ENCODE measurements around the gene CHCHD4. TPM values are rescaled to one million over a fixed set of nuclear protein-coding genes. Genes with fewer than 3 reads are reported as not detected.

The CHCHD4 gene
- total RNA-seq, 1 experiment from 2014 or later: 15.3 TPM

DNA sequence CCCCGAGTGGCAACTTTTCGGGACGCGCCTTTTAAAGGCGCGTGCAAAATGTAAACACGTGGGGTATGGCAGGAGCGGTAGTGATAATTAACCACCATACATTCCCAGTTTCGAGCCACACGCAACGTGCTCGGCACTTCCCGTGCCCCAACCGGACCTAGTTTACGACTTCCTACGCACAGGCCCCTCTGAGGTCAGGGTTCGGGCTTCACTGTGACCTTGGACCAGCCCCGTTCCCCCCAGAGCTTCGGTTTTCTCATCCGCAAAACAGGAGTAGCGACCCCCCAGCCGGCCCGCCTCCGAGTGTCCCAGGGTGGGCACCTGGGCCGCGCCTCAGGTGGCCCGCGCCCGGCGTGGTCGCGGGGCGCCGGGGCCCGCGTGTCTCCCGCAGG lies 451 bp downstream of the CHCHD4 start:
- Histone ChIP-seq H3K4me3 (ENCODE audit: low read depth, low read length) (peak overlapping the region; percentile 95), H3K27me3 (replicated peaks; ENCODE audit: control insufficient read depth, insufficient read depth, low read length) (no peaks in the 10 kb centered on the region), H3K9me3 (no peaks in the 10 kb centered on the region), H3K4me1 (peaks cover 12% of the 10 kb centered on the region; the same call in 1 of the 2 replicates), H3K36me3 (ENCODE audit: control insufficient read depth, insufficient read depth, low read length) (peaks cover 1% of the 10 kb centered on the region; the same call in 1 of the 2 replicates)
- ChIA-PET POLR2A (interaction anchor here (0.6 to 2.1 kb wide), 5 partner anchors 9 to 274 kb away, joined by 3 to 38 read pairs (median 4); partner anchors contain the start of genes LSM3 and XPC), CTCF (interaction anchor here (1.2 to 2.7 kb wide), 4 partner anchors 10 to 228 kb away, joined by 3 to 56 read pairs (median 8); no protein-coding TSS in a partner anchor)
- no peaks in the 10 kb centered on the region for H3K9me3 Mint-ChIP-seq (ENCODE audit: unreplicated experiment)
- H3K27me3 Mint-ChIP-seq (ENCODE audit: insufficient read depth, unreplicated experiment): no peaks in the 10 kb centered on the region
- peaks cover 18% of the 10 kb centered on the region for H3K4me1 Mint-ChIP-seq (ENCODE audit: low read depth, unreplicated experiment)
- peaks cover 29% of the 10 kb centered on the region for H3K36me3 Mint-ChIP-seq (ENCODE audit: insufficient read depth, unreplicated experiment)
- peak; percentile 46 to 72 for DNase-seq
- TF ChIP-seq, protein P1, sequence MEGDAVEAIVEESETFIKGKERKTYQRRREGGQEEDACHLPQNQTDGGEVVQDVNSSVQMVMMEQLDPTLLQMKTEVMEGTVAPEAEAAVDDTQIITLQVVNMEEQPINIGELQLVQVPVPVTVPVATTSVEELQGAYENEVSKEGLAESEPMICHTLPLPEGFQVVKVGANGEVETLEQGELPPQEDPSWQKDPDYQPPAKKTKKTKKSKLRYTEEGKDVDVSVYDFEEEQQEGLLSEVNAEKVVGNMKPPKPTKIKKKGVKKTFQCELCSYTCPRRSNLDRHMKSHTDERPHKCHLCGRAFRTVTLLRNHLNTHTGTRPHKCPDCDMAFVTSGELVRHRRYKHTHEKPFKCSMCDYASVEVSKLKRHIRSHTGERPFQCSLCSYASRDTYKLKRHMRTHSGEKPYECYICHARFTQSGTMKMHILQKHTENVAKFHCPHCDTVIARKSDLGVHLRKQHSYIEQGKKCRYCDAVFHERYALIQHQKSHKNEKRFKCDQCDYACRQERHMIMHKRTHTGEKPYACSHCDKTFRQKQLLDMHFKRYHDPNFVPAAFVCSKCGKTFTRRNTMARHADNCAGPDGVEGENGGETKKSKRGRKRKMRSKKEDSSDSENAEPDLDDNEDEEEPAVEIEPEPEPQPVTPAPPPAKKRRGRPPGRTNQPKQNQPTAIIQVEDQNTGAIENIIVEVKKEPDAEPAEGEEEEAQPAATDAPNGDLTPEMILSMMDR (IDR thresholded peaks at IDR 0.05; ENCODE audit: insufficient read depth in 1 of 2, low read depth in 1 of 2, low read length in 1 of 2, severe bottlenecking in 1 of 2, unreplicated experiment in 1 of 2): no peak
- peak overlapping the region; percentile 91 for H3K4me3 Mint-ChIP-seq (ENCODE audit: unreplicated experiment)
- BruUV-seq (replicated peaks): no TSS peak
- intact Hi-C loops (cut with micrococcal nuclease; ENCODE audit: unreplicated experiment): loop anchor here (1.0 to 10.0 kb wide), 3 partner anchors 54 to 469 kb away; partner anchors contain the start of genes LSM3 and XPC
- peak overlapping the region; percentile 94 for H3K27ac Mint-ChIP-seq (ENCODE audit: unreplicated experiment)

DNA sequence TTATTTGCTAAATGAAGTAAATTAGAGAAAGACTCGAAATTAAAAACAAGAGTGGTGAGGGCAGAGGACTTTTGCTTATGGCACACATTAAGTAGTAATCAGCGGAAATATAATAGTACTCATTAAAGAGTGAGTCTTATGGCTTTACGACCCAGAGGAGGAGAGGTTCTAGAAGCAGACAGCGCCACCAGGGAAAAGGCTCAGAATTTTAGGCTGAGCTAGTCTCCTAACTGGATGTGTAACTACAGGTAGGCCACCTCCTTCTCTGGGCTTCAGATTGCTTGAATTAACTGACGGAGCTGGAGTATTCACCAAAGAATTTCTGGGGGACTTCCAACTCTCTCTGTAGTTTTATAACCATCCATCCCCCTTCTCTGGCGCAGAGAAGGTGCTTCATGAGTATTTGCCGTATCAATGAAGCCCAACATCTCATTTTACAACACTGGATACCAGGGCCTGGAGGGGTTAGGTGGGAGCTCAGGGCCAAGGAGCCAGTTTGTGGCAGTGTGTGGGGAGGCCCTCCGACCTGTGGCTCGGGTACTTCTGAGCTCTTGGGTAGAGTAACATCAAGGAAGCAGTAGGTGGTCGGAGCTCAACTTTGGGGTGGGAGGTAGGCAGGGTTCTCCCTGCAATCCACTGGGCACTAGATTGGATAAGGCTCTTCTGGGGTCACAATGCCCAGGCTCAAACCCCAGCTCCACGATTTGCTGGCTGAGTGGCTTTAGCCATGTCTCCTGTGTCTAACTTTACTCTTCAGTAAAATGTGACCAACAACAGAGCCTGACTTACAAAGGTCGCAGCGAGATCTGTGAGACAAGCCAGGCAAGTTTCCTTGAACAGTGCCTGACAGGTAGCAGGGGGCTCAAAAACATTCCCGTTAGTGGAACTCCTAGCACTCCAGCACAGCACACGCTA lies 1.1 kb downstream of the CHCHD4 start:
- ChIA-PET POLR2A (no interaction called here), CTCF (interaction anchor here (2.7 kb wide), 2 partner anchors 9 to 228 kb away, joined by 11 to 56 read pairs; no protein-coding TSS in a partner anchor)
- TF ChIP-seq, protein P1 (IDR thresholded peaks at IDR 0.05; ENCODE audit: insufficient read depth in 1 of 2, low read depth in 1 of 2, low read length in 1 of 2, severe bottlenecking in 1 of 2, unreplicated experiment in 1 of 2): no peak
- H3K36me3 ChIP-seq (ENCODE audit: control insufficient read depth, insufficient read depth, low read length): peaks cover 1% of the 10 kb centered on the region; the same call in 1 of the 2 replicates
- Mint-ChIP-seq H3K36me3 (ENCODE audit: insufficient read depth, unreplicated experiment) (peaks cover 24% of the 10 kb centered on the region), H3K4me3 (ENCODE audit: unreplicated experiment) (peak overlapping the region; percentile 91), H3K27ac (ENCODE audit: unreplicated experiment) (peak overlapping the region; percentile 94), H3K9me3 (ENCODE audit: unreplicated experiment) (no peaks in the 10 kb centered on the region), H3K4me1 (ENCODE audit: low read depth, unreplicated experiment) (peaks cover 18% of the 10 kb centered on the region), H3K27me3 (ENCODE audit: insufficient read depth, unreplicated experiment) (no peaks in the 10 kb centered on the region)
- intact Hi-C loops (cut with micrococcal nuclease; ENCODE audit: unreplicated experiment): loop anchor here (1.0 to 10.0 kb wide), 3 partner anchors 55 to 469 kb away; partner anchors contain the start of genes LSM3 and XPC
- no peak for DNase-seq
- no peaks in the 10 kb centered on the region for H3K9me3 ChIP-seq
- peak overlapping the region; percentile 95 for H3K4me3 ChIP-seq (ENCODE audit: low read depth, low read length)
- BruUV-seq (replicated peaks): TSS peak; percentile 47
- no peaks in the 10 kb centered on the region for H3K27me3 ChIP-seq (replicated peaks; ENCODE audit: control insufficient read depth, insufficient read depth, low read length)
- peaks cover 12% of the 10 kb centered on the region; the same call in 1 of the 2 replicates for H3K4me1 ChIP-seq

DNA sequence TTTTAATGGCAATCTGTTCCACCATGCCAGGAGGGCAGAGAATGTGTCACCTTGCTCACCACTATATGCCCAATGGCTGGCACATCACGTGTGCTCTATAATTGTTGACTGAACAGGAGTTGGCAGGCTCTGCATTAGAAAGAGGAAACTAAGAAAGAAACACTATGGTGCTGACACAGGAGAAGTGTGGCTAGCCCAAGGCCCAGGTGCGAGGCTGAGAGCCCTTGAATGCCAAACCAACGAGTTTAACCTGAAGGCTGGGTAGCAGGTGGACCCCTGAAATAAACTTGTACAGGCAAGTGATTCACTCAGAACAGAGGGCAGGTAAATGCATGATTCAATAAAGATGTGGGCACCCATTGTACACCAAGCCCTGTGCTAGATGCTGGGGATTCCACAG lies 2.4 kb downstream of the CHCHD4 start:
- H3K27me3 ChIP-seq (replicated peaks; ENCODE audit: control insufficient read depth, insufficient read depth, low read length): no peaks in the 10 kb centered on the region
- no peaks in the 10 kb centered on the region for H3K27me3 Mint-ChIP-seq (ENCODE audit: insufficient read depth, unreplicated experiment)
- ChIA-PET CTCF (no interaction called here), POLR2A (no interaction called here)
- H3K4me3 ChIP-seq (ENCODE audit: low read depth, low read length): no peak overlapping the region
- intact Hi-C loops (cut with micrococcal nuclease; ENCODE audit: unreplicated experiment): loop anchor here (10.0 kb wide), 1 partner anchor 468 kb away; no protein-coding TSS in a partner anchor
- H3K4me1 Mint-ChIP-seq (ENCODE audit: low read depth, unreplicated experiment): peaks cover 18% of the 10 kb centered on the region
- peak overlapping the region; percentile 94 for H3K27ac Mint-ChIP-seq (ENCODE audit: unreplicated experiment)
- H3K36me3 Mint-ChIP-seq (ENCODE audit: insufficient read depth, unreplicated experiment): peaks cover 24% of the 10 kb centered on the region
- no peaks in the 10 kb centered on the region for H3K9me3 Mint-ChIP-seq (ENCODE audit: unreplicated experiment)
- no TSS peak for BruUV-seq (replicated peaks)
- no peak for DNase-seq
- H3K36me3 ChIP-seq (ENCODE audit: control insufficient read depth, insufficient read depth, low read length): no peaks in the 10 kb centered on the region; the same call in 1 of the 2 replicates
- H3K4me3 Mint-ChIP-seq (ENCODE audit: unreplicated experiment): peak overlapping the region; percentile 91
- H3K4me1 ChIP-seq: peaks cover 12% of the 10 kb centered on the region; the same call in 1 of the 2 replicates
- no peaks in the 10 kb centered on the region for H3K9me3 ChIP-seq
- TF ChIP-seq, protein P1 (IDR thresholded peaks at IDR 0.05; ENCODE audit: insufficient read depth in 1 of 2, low read depth in 1 of 2, low read length in 1 of 2, severe bottlenecking in 1 of 2, unreplicated experiment in 1 of 2): no peak

All from Caco-2 (cell line).